HuH-7.5 (cell line): ENCODE results near the gene TRIM33.

Source experiments
- DNase-seq: peaks from one replicate; pipeline ENCODE4 v3.0.0; 2011; ENCODE audit warnings: low spot score

TRIM33 gene

DNA sequence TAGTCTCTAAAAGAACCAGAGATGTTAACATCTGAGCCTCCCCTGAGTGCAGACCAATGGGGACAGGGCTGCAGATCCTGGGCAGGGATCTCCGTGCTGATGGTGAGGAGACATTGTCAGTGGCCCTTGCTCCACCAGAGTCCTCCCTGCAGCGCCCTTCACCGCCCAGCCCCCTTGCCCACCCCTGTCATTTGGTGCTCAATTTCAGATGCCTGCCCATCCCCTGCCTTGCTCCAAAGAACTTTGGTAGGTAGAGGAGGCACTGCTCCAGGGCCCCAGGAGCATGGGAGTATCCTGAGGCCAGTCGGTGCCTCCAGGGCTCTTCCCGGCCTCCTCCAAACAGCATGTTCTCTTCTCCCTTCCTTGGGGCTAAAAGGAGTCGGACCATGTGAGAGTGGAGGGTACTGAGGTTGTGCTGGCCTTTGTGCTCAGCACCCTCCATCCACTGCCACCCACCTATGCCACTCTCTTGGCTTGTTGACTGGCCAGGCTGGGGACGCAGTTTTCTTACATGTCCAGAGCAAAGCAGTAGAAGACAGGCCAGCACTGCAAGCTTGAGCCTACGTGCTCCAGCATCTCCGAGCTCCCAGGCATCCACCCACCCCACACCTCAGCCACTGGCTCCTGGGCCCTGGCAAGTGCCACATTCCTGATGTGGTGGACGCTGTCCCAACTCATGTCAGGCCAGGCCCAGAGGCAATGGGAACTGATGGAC, 160.1 kb downstream of the TRIM33 start:
- DNase-seq = no peak

DNA sequence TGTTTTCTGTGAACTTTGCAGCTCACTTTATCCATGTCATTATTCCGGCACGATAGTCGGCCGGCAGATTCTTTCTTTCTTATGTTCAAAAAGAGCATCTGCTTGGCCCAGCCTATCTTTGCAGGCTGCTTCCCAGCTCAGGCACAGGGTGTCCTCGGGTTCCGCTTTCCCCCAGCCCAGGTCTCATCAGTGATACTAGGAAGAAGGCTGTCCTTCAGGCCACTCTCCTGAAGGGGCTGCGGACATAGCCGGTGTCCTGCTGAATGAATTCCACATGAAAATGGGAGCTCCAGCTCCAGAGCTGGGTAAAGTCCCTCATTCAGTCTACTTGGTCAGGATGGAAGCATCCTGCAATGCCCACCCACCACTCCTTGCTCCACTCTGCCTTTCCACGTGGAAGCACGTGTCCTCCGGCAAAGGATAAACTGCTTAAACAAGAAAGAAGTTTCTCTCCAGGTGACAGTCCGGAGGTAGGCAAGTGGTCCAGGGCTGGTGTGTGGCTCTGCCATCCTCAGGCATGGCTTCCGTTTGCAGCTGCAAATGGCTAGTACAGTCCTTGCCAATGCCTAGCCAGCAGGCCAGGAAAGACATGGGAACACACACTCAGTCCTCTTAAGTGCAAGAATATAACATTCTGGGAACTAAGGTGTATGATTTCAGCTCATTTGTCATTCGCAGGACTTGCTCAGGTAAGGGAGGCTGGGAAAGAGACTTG, 161.0 kb downstream of the TRIM33 start:
- no peak for DNase-seq

DNA sequence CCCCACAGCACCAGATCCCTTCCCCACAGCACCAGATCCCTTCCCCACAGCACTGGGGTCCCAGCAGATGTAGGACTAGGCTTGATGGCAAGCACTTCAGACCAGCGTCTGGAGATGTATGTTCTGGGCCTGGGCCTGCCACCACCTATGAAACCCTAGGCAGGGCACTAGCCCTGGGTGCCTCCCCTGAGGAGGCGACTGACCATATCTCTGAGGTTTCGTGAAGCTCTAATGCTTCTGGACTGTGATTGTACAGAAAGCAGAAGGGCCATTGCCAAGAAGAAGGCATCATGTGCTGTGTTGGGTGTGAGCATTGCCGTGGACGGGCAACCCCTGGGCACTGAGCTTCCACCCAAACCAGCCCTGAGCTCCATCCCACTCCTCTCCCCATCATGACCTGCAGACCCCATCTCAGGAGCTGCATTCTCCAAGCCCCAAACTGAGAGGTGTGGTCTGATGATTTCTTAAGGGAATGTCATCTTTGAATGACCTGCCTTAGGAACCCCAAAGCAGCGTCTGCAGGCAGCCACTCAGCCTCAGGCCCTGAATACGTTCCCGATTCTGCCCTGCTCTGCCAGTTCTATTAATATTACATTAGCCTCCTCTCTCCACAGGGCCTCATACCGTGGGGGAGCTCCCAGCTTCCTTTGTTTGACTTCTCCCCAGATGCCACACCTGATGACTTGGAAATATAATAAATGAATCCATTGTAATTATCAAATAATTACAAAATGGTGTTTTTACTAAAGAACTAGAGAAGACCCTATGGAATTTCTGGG, 163.4 kb downstream of the TRIM33 start:
- no peak for DNase-seq

DNA sequence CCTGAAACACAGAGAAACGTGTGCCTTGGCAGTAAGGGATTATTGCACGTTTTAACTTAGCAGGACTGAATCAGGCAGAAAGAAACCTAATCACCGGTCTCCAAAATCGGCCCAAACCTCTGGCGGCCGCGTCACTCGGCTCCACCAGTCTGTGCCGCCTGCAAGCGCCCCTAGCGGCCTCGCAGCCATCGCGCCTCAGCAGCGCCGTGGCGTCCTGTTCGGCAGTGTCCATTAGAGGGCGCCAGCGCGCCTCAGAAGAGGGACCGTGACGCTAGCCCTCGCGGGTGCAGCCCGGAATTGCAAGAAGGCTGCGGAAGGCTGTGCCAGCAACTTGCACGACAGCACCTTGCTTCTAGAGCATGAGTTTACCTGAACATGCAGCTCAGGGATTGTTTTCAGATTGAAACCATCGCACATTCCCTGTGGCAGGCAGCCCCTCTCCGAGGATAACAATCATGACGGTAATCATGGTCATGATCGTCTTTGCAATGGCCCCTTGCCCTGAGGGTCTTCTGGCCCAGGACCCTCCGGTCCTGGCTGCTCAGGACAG, 164.4 kb downstream of the TRIM33 start:
- peak; percentile 97 for DNase-seq

DNA sequence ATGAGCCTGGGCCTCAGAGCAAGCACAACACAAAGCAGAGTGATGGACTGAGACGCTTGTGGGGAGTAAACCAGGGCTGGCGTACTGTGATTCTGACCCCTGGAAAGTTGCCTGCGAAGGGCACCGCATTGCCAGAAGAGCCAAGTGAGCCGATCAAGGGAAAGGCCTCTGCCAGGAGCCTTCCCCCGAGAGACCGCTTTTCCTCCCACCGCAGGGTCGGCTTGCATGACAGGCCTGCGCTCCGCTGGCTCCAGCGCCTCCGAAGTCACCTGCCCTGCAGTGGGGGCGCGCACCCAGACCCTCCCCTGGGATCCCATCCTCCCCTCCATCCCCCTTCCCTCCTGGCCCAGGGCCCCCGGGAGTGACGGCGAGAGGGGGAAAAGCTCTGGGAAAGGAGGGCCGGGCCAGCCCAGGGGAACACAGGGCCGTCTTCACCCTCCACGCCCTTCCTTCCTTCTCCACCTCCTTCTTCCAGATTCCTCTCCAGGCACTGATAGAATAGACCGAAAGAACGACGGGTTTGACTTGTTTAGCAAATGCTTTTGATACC, 165.0 kb downstream of the TRIM33 start:
- DNase-seq = peak; percentile 62

DNA sequence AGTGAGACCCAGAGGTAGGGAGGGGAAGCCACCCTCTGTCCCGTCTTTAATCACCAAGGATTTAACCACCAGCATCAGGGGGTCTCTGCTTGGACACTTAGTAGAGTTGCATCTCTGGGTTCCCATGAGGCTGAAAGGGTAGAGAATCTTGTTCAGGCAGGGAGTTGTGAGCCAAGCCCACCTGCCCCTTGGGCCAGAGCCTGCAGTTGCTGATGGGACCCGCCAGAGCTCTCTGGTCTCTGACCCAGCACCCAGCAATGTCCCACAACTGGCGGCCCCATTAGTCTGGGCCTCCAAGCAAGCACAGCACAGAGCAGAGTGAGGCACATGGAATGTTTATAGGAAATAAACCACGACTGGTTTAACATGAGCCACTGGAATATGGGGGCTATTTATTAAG, 166.3 kb downstream of the TRIM33 start:
- DNase-seq = no peak
